Measurements from ENCODE around the gene NFASC.

NFASC gene

DNA sequence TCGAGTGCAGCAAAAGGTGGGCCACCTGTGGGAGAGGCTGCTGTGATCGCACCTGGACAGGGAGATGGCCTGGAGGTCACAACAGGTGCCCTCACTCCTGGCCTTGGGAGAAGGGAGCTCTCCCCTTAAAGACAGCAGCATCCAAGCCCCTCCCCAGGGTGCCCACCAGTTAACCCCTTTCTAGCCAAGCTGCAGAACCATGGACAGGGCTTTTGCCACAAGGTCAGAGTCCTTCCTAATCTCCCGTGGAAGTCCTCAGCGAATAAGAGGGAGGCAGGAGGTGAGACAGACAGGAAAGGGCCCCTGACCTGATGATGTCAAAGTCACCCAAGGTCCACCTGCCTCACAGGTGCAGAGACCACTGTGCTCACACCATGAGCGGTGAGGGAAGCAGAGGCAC is 174.1 kb downstream of the NFASC start:
- no peak overlapping the region for H3K4me3 ChIP-seq (ENCODE audit: control insufficient read depth in 1 of 7, extremely low read depth in 1 of 7, insufficient read depth in 4 of 7, low read depth in 2 of 7, low read length in 6 of 7)
- H3K27ac ChIP-seq (ENCODE audit: insufficient read depth in 1 of 2, low read depth in 1 of 2, low read length in 2 of 2, poor library complexity in 1 of 2, severe bottlenecking in 2 of 2) = no peak overlapping the region
- 0% methylated on average over 1 of the region's 5 CpGs for WGBS (ENCODE audit: insufficient coverage)
- ChIA-PET CTCF (interaction anchor here (0.9 to 2.2 kb wide), 3 partner anchors 17 to 55 kb away, joined by 3 to 9 read pairs (median 3); no protein-coding TSS in a partner anchor), POLR2A (no interaction called here)
- peaks cover 0 to 8% (median 3%) of the 10 kb centered on the region in 4 experiments for H3K4me1 ChIP-seq (ENCODE audit: control extremely low read depth in 1 of 4, control insufficient read depth in 4 of 4, insufficient read depth in 4 of 4, low read length in 3 of 4)
- DNase-seq = peak in 1 of 3 donors; percentile 10
- no peaks in the 10 kb centered on the region for H3K9me3 ChIP-seq (ENCODE audit: control extremely low read depth in 1 of 5, control insufficient read depth in 4 of 5, insufficient read depth in 2 of 5, low read depth in 1 of 5, low read length in 4 of 5)
- no peaks in the 10 kb centered on the region for H3K36me3 ChIP-seq (ENCODE audit: control insufficient read depth in 4 of 4, insufficient read depth in 4 of 4, low read length in 3 of 4)
- H3K27me3 ChIP-seq (replicated peaks in 2 of 5; ENCODE audit: control insufficient read depth in 4 of 5, insufficient read depth in 5 of 5, low read length in 4 of 5) = peaks cover 2 to 76% (median 28%) of the 10 kb centered on the region in 5 experiments

DNA sequence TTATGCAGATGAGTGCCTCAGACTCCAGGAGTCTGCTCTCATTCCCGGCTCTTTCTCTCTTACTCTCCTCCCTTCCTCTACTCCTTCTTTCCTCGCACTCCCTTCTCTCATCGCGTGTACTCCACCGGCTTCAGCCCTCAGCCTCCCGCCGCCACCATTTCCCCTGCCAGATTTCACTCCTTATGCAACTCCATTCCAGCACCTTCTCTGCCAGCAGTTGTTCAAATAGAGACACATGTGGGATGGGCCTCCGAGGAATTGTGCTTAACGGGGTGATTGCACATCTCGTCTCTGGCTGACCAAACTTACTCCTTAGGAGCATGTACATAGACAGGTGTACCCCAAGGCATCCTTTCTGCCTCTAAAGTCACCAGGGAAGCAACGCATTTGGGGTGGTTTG is 174.5 kb downstream of the NFASC start:
- Histone ChIP-seq H3K4me1 (ENCODE audit: control extremely low read depth in 1 of 4, control insufficient read depth in 4 of 4, insufficient read depth in 4 of 4, low read length in 3 of 4) (peaks cover 0 to 8% (median 3%) of the 10 kb centered on the region in 4 experiments), H3K27ac (ENCODE audit: insufficient read depth in 1 of 2, low read depth in 1 of 2, low read length in 2 of 2, poor library complexity in 1 of 2, severe bottlenecking in 2 of 2) (no peak overlapping the region), H3K4me3 (ENCODE audit: control insufficient read depth in 1 of 7, extremely low read depth in 1 of 7, insufficient read depth in 4 of 7, low read depth in 2 of 7, low read length in 6 of 7) (no peak overlapping the region), H3K27me3 (replicated peaks in 2 of 5; ENCODE audit: control insufficient read depth in 4 of 5, insufficient read depth in 5 of 5, low read length in 4 of 5) (peaks cover 2 to 74% (median 28%) of the 10 kb centered on the region in 5 experiments), H3K36me3 (ENCODE audit: control insufficient read depth in 4 of 4, insufficient read depth in 4 of 4, low read length in 3 of 4) (no peaks in the 10 kb centered on the region), H3K9me3 (ENCODE audit: control extremely low read depth in 1 of 5, control insufficient read depth in 4 of 5, insufficient read depth in 2 of 5, low read depth in 1 of 5, low read length in 4 of 5) (no peaks in the 10 kb centered on the region)
- DNase-seq = no peak
- ChIA-PET CTCF (interaction anchor here (0.9 to 2.2 kb wide), 2 partner anchors 16 to 55 kb away, joined by 3 to 9 read pairs; no protein-coding TSS in a partner anchor), POLR2A (no interaction called here)
- 41% methylated on average over 11 of the region's 11 CpGs for WGBS (ENCODE audit: insufficient coverage)

GRCh38 chr1:205046870-205047269 is 176.2 kb downstream of the NFASC start:
- Histone ChIP-seq H3K27ac (ENCODE audit: insufficient read depth in 1 of 2, low read depth in 1 of 2, low read length in 2 of 2, poor library complexity in 1 of 2, severe bottlenecking in 2 of 2) (no peak overlapping the region), H3K36me3 (ENCODE audit: control insufficient read depth in 4 of 4, insufficient read depth in 4 of 4, low read length in 3 of 4) (no peaks in the 10 kb centered on the region), H3K27me3 (replicated peaks in 2 of 5; ENCODE audit: control insufficient read depth in 4 of 5, insufficient read depth in 5 of 5, low read length in 4 of 5) (peaks cover 2 to 58% (median 24%) of the 10 kb centered on the region in 5 experiments), H3K4me3 (ENCODE audit: control insufficient read depth in 1 of 7, extremely low read depth in 1 of 7, insufficient read depth in 4 of 7, low read depth in 2 of 7, low read length in 6 of 7) (no peak overlapping the region), H3K4me1 (ENCODE audit: control extremely low read depth in 1 of 4, control insufficient read depth in 4 of 4, insufficient read depth in 4 of 4, low read length in 3 of 4) (peaks cover 0 to 8% (median 3%) of the 10 kb centered on the region in 4 experiments), H3K9me3 (ENCODE audit: control extremely low read depth in 1 of 5, control insufficient read depth in 4 of 5, insufficient read depth in 2 of 5, low read depth in 1 of 5, low read length in 4 of 5) (no peaks in the 10 kb centered on the region)
- CTCF ChIA-PET = interaction anchor here (0.8 kb wide), 1 partner anchor 15 kb away, joined by 3 read pairs; no protein-coding TSS in a partner anchor
- POLR2A ChIA-PET = no interaction called here
- 61% methylated on average over 4 of the region's 4 CpGs for WGBS (ENCODE audit: insufficient coverage)
- no peak for DNase-seq

DNA sequence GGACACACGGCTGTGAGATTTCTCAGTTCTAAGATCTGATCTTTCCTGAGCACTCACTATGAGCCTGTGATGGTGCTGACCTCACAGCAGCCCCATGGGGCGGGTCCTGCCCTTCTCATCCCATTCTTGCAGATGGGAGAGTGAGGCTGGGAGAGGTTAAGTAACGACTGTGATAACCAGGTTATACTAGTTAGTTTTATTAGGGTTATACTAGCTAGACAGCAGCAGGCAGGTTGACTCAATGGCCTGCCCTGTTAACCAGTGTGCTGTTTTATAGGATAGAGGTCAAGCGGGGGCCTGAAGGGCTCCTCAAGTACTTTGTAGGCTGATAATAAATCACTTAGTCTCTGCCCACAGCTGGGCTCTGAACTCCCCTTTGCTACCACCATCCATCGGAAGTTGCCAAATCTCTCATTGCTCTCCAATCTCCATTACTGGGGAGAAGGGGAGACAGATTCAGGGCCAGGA is 177.1 kb downstream of the NFASC start:
- Histone ChIP-seq H3K36me3 (ENCODE audit: control insufficient read depth in 4 of 4, insufficient read depth in 4 of 4, low read length in 3 of 4) (no peaks in the 10 kb centered on the region), H3K9me3 (ENCODE audit: control extremely low read depth in 1 of 5, control insufficient read depth in 4 of 5, insufficient read depth in 2 of 5, low read depth in 1 of 5, low read length in 4 of 5) (no peaks in the 10 kb centered on the region), H3K27ac (ENCODE audit: insufficient read depth in 1 of 2, low read depth in 1 of 2, low read length in 2 of 2, poor library complexity in 1 of 2, severe bottlenecking in 2 of 2) (no peak overlapping the region), H3K4me3 (ENCODE audit: control insufficient read depth in 1 of 7, extremely low read depth in 1 of 7, insufficient read depth in 4 of 7, low read depth in 2 of 7, low read length in 6 of 7) (no peak overlapping the region), H3K4me1 (ENCODE audit: control extremely low read depth in 1 of 4, control insufficient read depth in 4 of 4, insufficient read depth in 4 of 4, low read length in 3 of 4) (peaks cover 0 to 5% (median 2%) of the 10 kb centered on the region in 4 experiments), H3K27me3 (replicated peaks in 2 of 5; ENCODE audit: control insufficient read depth in 4 of 5, insufficient read depth in 5 of 5, low read length in 4 of 5) (peaks cover 0 to 49% (median 17%) of the 10 kb centered on the region in 5 experiments)
- 88% methylated on average over 2 of the region's 5 CpGs for WGBS (ENCODE audit: insufficient coverage)
- DNase-seq = no peak
- POLR2A ChIA-PET = no interaction called here
- CTCF ChIA-PET = interaction anchor here (2.1 kb wide), 1 partner anchor 59 kb away, joined by 10 read pairs; no protein-coding TSS in a partner anchor

GRCh38 chr1:205048382-205048781 is 177.7 kb downstream of the NFASC start:
- Histone ChIP-seq H3K27me3 (replicated peaks in 2 of 5; ENCODE audit: control insufficient read depth in 4 of 5, insufficient read depth in 5 of 5, low read length in 4 of 5) (peaks cover 0 to 44% (median 17%) of the 10 kb centered on the region in 5 experiments), H3K4me1 (ENCODE audit: control extremely low read depth in 1 of 4, control insufficient read depth in 4 of 4, insufficient read depth in 4 of 4, low read length in 3 of 4) (peaks cover 0 to under 1% (median under 1%) of the 10 kb centered on the region in 4 experiments), H3K36me3 (ENCODE audit: control insufficient read depth in 4 of 4, insufficient read depth in 4 of 4, low read length in 3 of 4) (no peaks in the 10 kb centered on the region), H3K4me3 (ENCODE audit: control insufficient read depth in 1 of 7, extremely low read depth in 1 of 7, insufficient read depth in 4 of 7, low read depth in 2 of 7, low read length in 6 of 7) (no peak overlapping the region), H3K9me3 (ENCODE audit: control extremely low read depth in 1 of 5, control insufficient read depth in 4 of 5, insufficient read depth in 2 of 5, low read depth in 1 of 5, low read length in 4 of 5) (no peaks in the 10 kb centered on the region), H3K27ac (ENCODE audit: insufficient read depth in 1 of 2, low read depth in 1 of 2, low read length in 2 of 2, poor library complexity in 1 of 2, severe bottlenecking in 2 of 2) (no peak overlapping the region)
- ChIA-PET POLR2A (interaction anchor here (0.8 kb wide), 1 partner anchor 140 kb away, joined by 3 read pairs; no protein-coding TSS in a partner anchor), CTCF (interaction anchor here (1.1 to 2.1 kb wide), 4 partner anchors 15 to 106 kb away, joined by 3 to 10 read pairs (median 4); no protein-coding TSS in a partner anchor)
- WGBS (ENCODE audit: insufficient coverage) = 98% methylated on average over 9 of the region's 9 CpGs
- no peak for DNase-seq

DNA sequence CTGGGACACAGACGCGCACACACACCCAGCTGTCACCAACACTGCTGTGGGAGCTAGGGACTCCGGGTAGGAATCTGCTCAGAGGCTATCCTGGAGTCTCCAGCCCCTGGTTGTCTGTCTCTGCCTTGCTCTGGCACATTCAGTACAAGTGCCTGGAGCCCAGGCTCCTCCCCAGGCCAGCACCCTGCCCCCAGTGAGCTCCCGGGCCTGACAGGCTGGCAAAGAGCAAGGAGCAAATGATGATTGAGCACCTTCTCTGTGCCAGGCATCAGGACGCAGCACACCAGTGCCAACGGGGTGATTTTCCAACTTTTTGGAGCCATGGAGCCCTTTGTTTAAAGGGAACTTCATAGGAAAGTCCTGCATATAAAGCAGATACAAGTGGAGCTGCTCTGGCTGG is 178.8 kb downstream of the NFASC start:
- 87% methylated on average over 6 of the region's 6 CpGs for WGBS (ENCODE audit: insufficient coverage)
- H3K27ac ChIP-seq (ENCODE audit: insufficient read depth in 1 of 2, low read depth in 1 of 2, low read length in 2 of 2, poor library complexity in 1 of 2, severe bottlenecking in 2 of 2) = no peak overlapping the region
- H3K4me1 ChIP-seq (ENCODE audit: control extremely low read depth in 1 of 4, control insufficient read depth in 4 of 4, insufficient read depth in 4 of 4, low read length in 3 of 4) = no peaks in the 10 kb centered on the region
- no peak overlapping the region for H3K4me3 ChIP-seq (ENCODE audit: control insufficient read depth in 1 of 7, extremely low read depth in 1 of 7, insufficient read depth in 4 of 7, low read depth in 2 of 7, low read length in 6 of 7)
- H3K27me3 ChIP-seq (replicated peaks in 2 of 5; ENCODE audit: control insufficient read depth in 4 of 5, insufficient read depth in 5 of 5, low read length in 4 of 5) = peaks cover 0 to 33% (median 17%) of the 10 kb centered on the region in 5 experiments
- ChIA-PET CTCF (interaction anchor here (0.6 to 2.1 kb wide), 6 partner anchors 12 to 1948 kb away, joined by 3 to 10 read pairs (median 3); no protein-coding TSS in a partner anchor), POLR2A (no interaction called here)
- no peaks in the 10 kb centered on the region for H3K36me3 ChIP-seq (ENCODE audit: control insufficient read depth in 4 of 4, insufficient read depth in 4 of 4, low read length in 3 of 4)
- DNase-seq = no peak
- no peaks in the 10 kb centered on the region for H3K9me3 ChIP-seq (ENCODE audit: control extremely low read depth in 1 of 5, control insufficient read depth in 4 of 5, insufficient read depth in 2 of 5, low read depth in 1 of 5, low read length in 4 of 5)

- CTCF ChIA-PET = interaction anchor here (0.9 to 3.7 kb wide), 5 partner anchors 9 to 63 kb away, joined by 3 to 17 read pairs (median 3); partner anchors contain the start of gene CNTN2
- 80% methylated on average over 2 of the region's 11 CpGs for WGBS (ENCODE audit: insufficient coverage)
- Histone ChIP-seq H3K27me3 (replicated peaks in 2 of 5; ENCODE audit: control insufficient read depth in 4 of 5, insufficient read depth in 5 of 5, low read length in 4 of 5) (peaks cover 0 to 7% (median under 1%) of the 10 kb centered on the region in 5 experiments), H3K27ac (ENCODE audit: insufficient read depth in 1 of 2, low read depth in 1 of 2, low read length in 2 of 2, poor library complexity in 1 of 2, severe bottlenecking in 2 of 2) (no peak overlapping the region), H3K4me1 (ENCODE audit: control extremely low read depth in 1 of 4, control insufficient read depth in 4 of 4, insufficient read depth in 4 of 4, low read length in 3 of 4) (no peaks in the 10 kb centered on the region), H3K9me3 (ENCODE audit: control extremely low read depth in 1 of 5, control insufficient read depth in 4 of 5, insufficient read depth in 2 of 5, low read depth in 1 of 5, low read length in 4 of 5) (no peaks in the 10 kb centered on the region), H3K4me3 (ENCODE audit: control insufficient read depth in 1 of 7, extremely low read depth in 1 of 7, insufficient read depth in 4 of 7, low read depth in 2 of 7, low read length in 6 of 7) (no peak overlapping the region), H3K36me3 (ENCODE audit: control insufficient read depth in 4 of 4, insufficient read depth in 4 of 4, low read length in 3 of 4) (no peaks in the 10 kb centered on the region)
- POLR2A ChIA-PET = no interaction called here
- DNase-seq = no peak
These were observed 182.0 kb downstream of the NFASC start for GRCh38 chr1:205052690-205053089.
